ENCODE measurements around the gene ACSBG1.

Gene ACSBG1

GRCh38 chr15:78220713-78221112, 13.7 kb downstream of the ACSBG1 start:
- DNase-seq (ENCODE audit: low read depth, low spot score): no peak

GRCh38 chr15:78216276-78217104, 17.9 kb downstream of the ACSBG1 start:
- DNase-seq (ENCODE audit: low read depth, low spot score): no peak

GRCh38 chr15:78213956-78214355, 20.4 kb downstream of the ACSBG1 start:
- DNase-seq (ENCODE audit: low read depth, low spot score): no peak

- no peak for DNase-seq (ENCODE audit: low read depth, low spot score)
Observed at GRCh38 chr15:78213425-78213750, 21.0 kb downstream of the ACSBG1 start.

GRCh38 chr15:78212546-78213424, 21.6 kb downstream of the ACSBG1 start:
- DNase-seq (ENCODE audit: low read depth, low spot score): no peak

GRCh38 chr15:78212008-78212407, 22.4 kb downstream of the ACSBG1 start:
- no peak for DNase-seq (ENCODE audit: low read depth, low spot score)

GRCh38 chr15:78211189-78211921, 23.0 kb downstream of the ACSBG1 start:
- DNase-seq (ENCODE audit: low read depth, low spot score): no peak

- no peak for DNase-seq (ENCODE audit: low read depth, low spot score)
Observed at GRCh38 chr15:78210349-78210717, 24.0 kb downstream of the ACSBG1 start.

- no peak for DNase-seq (ENCODE audit: low read depth, low spot score)
Observed at GRCh38 chr15:78209646-78210348, 24.6 kb downstream of the ACSBG1 start.

- DNase-seq (ENCODE audit: low read depth, low spot score): no peak
Observed at GRCh38 chr15:78208887-78209645, 25.3 kb downstream of the ACSBG1 start.

- no peak for DNase-seq (ENCODE audit: low read depth, low spot score)
Observed at GRCh38 chr15:78208341-78208844, 26.0 kb downstream of the ACSBG1 start.

GRCh38 chr15:78207641-78208340, 26.6 kb downstream of the ACSBG1 start:
- no peak for DNase-seq (ENCODE audit: low read depth, low spot score)

- DNase-seq (ENCODE audit: low read depth, low spot score): no peak
Observed at GRCh38 chr15:78207110-78207458, 27.3 kb downstream of the ACSBG1 start.

GRCh38 chr15:78206326-78207109, 27.8 kb downstream of the ACSBG1 start:
- no peak for DNase-seq (ENCODE audit: low read depth, low spot score)

- no peak for DNase-seq (ENCODE audit: low read depth, low spot score)
Observed at GRCh38 chr15:78205856-78206255, 28.5 kb downstream of the ACSBG1 start.

GRCh38 chr15:78205337-78205736, 29.0 kb downstream of the ACSBG1 start:
- DNase-seq (ENCODE audit: low read depth, low spot score): no peak

- DNase-seq (ENCODE audit: low read depth, low spot score): no peak
Observed at GRCh38 chr15:78204351-78205309, 29.7 kb downstream of the ACSBG1 start.

Data from iPS DF 19.7 (cell line).